GM23248 (cell line): ENCODE data around the gene GABPB1. TPM values are rescaled to one million over a fixed set of nuclear protein-coding genes. Genes with fewer than 3 reads are reported as not detected.

Source experiments
- DNase-seq: peaks from one replicate; pipeline ENCODE4 v3.0.0-alpha.2; 2015
- H2AFZ ChIP-seq: fragments of 200-600 bp; sonication (generic); 2 replicates; pipeline ENCODE4 v1.6.1; 2016; ENCODE audit warnings: antibody characterized with exemption
- H3F3A ChIP-seq: fragments of 200-600 bp; sonication (generic); 2 replicates; pipeline ENCODE4 v1.6.1; 2016; ENCODE audit warnings: mild to moderate bottlenecking, antibody characterized with exemption, mixed run types; ENCODE audit not compliant: insufficient read depth
- H3K27ac ChIP-seq: fragments of 200-600 bp; sonication (generic); 2 replicates; pipeline ENCODE4 v1.5.1; 2016; ENCODE audit warnings: mild to moderate bottlenecking
- H3K27me3 ChIP-seq: fragments of 200-600 bp; sonication (generic); replicated peaks from 2 replicates; pipeline ENCODE4 v1.6.1; 2016; ENCODE audit warnings: mild to moderate bottlenecking; ENCODE audit not compliant: insufficient read depth
- H3K36me3 ChIP-seq: fragments of 200-600 bp; sonication (generic); 2 replicates; pipeline ENCODE4 v1.6.1; 2016; ENCODE audit warnings: low read depth, mild to moderate bottlenecking
- H3K4me1 ChIP-seq: fragments of 200-600 bp; sonication (generic); 2 replicates; pipeline ENCODE4 v1.6.1; 2016; ENCODE audit warnings: mild to moderate bottlenecking; ENCODE audit not compliant: insufficient read depth
- H3K4me2 ChIP-seq: fragments of 200-600 bp; sonication (generic); one replicate; pipeline ENCODE4 v1.6.1; 2016; ENCODE audit warnings: mild to moderate bottlenecking; ENCODE audit not compliant: unreplicated experiment
- H3K4me3 ChIP-seq: fragments of 200-600 bp; sonication (generic); 2 replicates; pipeline ENCODE4 v1.5.1; 2016; ENCODE audit warnings: mild to moderate bottlenecking
- H3K79me2 ChIP-seq: fragments of 200-600 bp; sonication (generic); 2 replicates; pipeline ENCODE4 v1.6.1; 2016; ENCODE audit warnings: mild to moderate bottlenecking; ENCODE audit not compliant: insufficient read depth
- H3K9ac ChIP-seq: fragments of 200-600 bp; sonication (generic); 2 replicates; pipeline ENCODE4 v1.6.1; 2016; ENCODE audit warnings: mild to moderate bottlenecking
- H3K9me2 ChIP-seq: fragments of 200-600 bp; sonication (generic); 2 replicates; pipeline ENCODE4 v1.6.1; 2016; ENCODE audit warnings: mixed run types, mild to moderate bottlenecking, moderate library complexity; ENCODE audit not compliant: insufficient read depth
- H3K9me3 ChIP-seq: fragments of 200-600 bp; sonication (generic); one replicate; pipeline ENCODE4 v1.6.1; 2017; ENCODE audit warnings: low read depth
- H4K20me1 ChIP-seq: fragments of 200-600 bp; sonication (generic); 2 replicates; pipeline ENCODE4 v1.6.0; 2016; ENCODE audit not compliant: insufficient read depth
- EZH2 ChIP-seq: fragments of 200-600 bp; sonication (generic); IDR thresholded peaks from 2 replicates; pipeline ENCODE4 v1.6.1; 2018; ENCODE audit warnings: antibody characterized with exemption, mild to moderate bottlenecking; ENCODE audit not compliant: insufficient read depth, poor library complexity, severe bottlenecking
- EZH2phosphoT487 ChIP-seq: fragments of 200-600 bp; sonication (generic); IDR thresholded peaks from 2 replicates; pipeline ENCODE4 v1.6.1; 2018; ENCODE audit warnings: antibody characterized with exemption, moderate library complexity, mild to moderate bottlenecking, low read depth; ENCODE audit not compliant: insufficient read depth
- WGBS, 2 experiments: methylation state at CpG; one replicate each; pipeline ENCODE4 v1.1.6; 2015 to 2017; ENCODE audit warnings: low lambda C conversion rate in 2 of 2, low coverage in 1 of 2; ENCODE audit errors: missing lambda C conversion rate in 2 of 2; 5-methylcytosine and 5-hydroxymethylcytosine counted together
- in situ Hi-C: fragments of 300-500 bp; cut with MboI; formaldehyde crosslinking; loops from 2 replicates; pipeline ENCODE4 v1.15.0; 2020
- polyA plus RNA-seq: library from polyadenylated mRNA; unstranded; fragments of >200 nt; fragmentation: Nextera tagmentation; extraction: Ambion mirVana; gene quantifications from 2 replicates; pipeline ENCODE4 v1.2.1, GENCODE V29; 2016
- total RNA-seq: library from RNA; depleted of rRNA; stranded (reverse); fragments of >200 nt; shearing (Covaris generic); gene quantifications from 2 replicates; pipeline ENCODE4 v1.2.3, GENCODE V29; 2014

GABPB1 gene
- total and polyA plus RNA-seq, 2 experiments from 2014 or later, result 22.8 to 32.6 TPM

- H3K4me2 ChIP-seq, result no peak overlapping the region
- in situ Hi-C loops, result no loop called here
- peaks cover 32% of the 10 kb centered on the region; the same call in 1 of the 2 replicates for H3K79me2 ChIP-seq
- H3K27ac ChIP-seq, result no peak overlapping the region
- H3F3A ChIP-seq, result no peaks in the 10 kb centered on the region
- no peak for DNase-seq
- no peaks in the 10 kb centered on the region for H3K4me1 ChIP-seq
- TF ChIP-seq EZH2phosphoT487 (no peak), EZH2 (no peak)
- no peak overlapping the region for H3K9ac ChIP-seq
- no peak overlapping the region for H3K4me3 ChIP-seq
- no peaks in the 10 kb centered on the region for H3K27me3 ChIP-seq
- no peaks in the 10 kb centered on the region for H4K20me1 ChIP-seq
- WGBS, 2 experiments, result 99% methylated on average over 4 of the region's 4 CpGs
- no peak overlapping the region for H2AFZ ChIP-seq
- no peaks in the 10 kb centered on the region for H3K36me3 ChIP-seq
- H3K9me3 ChIP-seq, result no peaks in the 10 kb centered on the region
- H3K9me2 ChIP-seq, result no peaks in the 10 kb centered on the region
Measured at GRCh38 chr15:50333229-50333628, 21.8 kb downstream of the GABPB1 start.

- H3K4me2 ChIP-seq, result no peak overlapping the region
- WGBS, 2 experiments, result 100% methylated on average over 1 of the region's 1 CpG
- no peaks in the 10 kb centered on the region for H3F3A ChIP-seq
- in situ Hi-C loops, result no loop called here
- no peaks in the 10 kb centered on the region for H3K9me2 ChIP-seq
- no peaks in the 10 kb centered on the region for H3K9me3 ChIP-seq
- H3K79me2 ChIP-seq, result peaks cover 32% of the 10 kb centered on the region; the same call in 1 of the 2 replicates
- DNase-seq, result peak; percentile 26
- H3K4me1 ChIP-seq, result no peaks in the 10 kb centered on the region
- H3K4me3 ChIP-seq, result no peak overlapping the region
- no peak overlapping the region for H3K9ac ChIP-seq
- no peak overlapping the region for H2AFZ ChIP-seq
- no peak overlapping the region for H3K27ac ChIP-seq
- H3K36me3 ChIP-seq, result no peaks in the 10 kb centered on the region
- TF ChIP-seq EZH2phosphoT487 (no peak), EZH2 (no peak)
- no peaks in the 10 kb centered on the region for H4K20me1 ChIP-seq
- no peaks in the 10 kb centered on the region for H3K27me3 ChIP-seq
Measured at GRCh38 chr15:50330921-50331320, 24.1 kb downstream of the GABPB1 start.

GRCh38 chr15:50328116-50328515 lies 26.9 kb downstream of the GABPB1 start:
- Histone ChIP-seq H3K79me2 (peaks cover 12% of the 10 kb centered on the region; the same call in 1 of the 2 replicates), H3K36me3 (no peaks in the 10 kb centered on the region), H4K20me1 (no peaks in the 10 kb centered on the region), H3K9ac (no peak overlapping the region), H3K27ac (no peak overlapping the region), H3K4me1 (no peaks in the 10 kb centered on the region), H2AFZ (no peak overlapping the region), H3K4me3 (no peak overlapping the region), H3F3A (no peaks in the 10 kb centered on the region), H3K4me2 (no peak overlapping the region), H3K27me3 (no peaks in the 10 kb centered on the region), H3K9me3 (no peaks in the 10 kb centered on the region), H3K9me2 (no peaks in the 10 kb centered on the region)
- WGBS, 2 experiments, result 21 to 27% methylated on average over 3 of the region's 3 CpGs
- TF ChIP-seq EZH2 (no peak), EZH2phosphoT487 (no peak)
- in situ Hi-C loops, result no loop called here
- DNase-seq, result no peak

DNA sequence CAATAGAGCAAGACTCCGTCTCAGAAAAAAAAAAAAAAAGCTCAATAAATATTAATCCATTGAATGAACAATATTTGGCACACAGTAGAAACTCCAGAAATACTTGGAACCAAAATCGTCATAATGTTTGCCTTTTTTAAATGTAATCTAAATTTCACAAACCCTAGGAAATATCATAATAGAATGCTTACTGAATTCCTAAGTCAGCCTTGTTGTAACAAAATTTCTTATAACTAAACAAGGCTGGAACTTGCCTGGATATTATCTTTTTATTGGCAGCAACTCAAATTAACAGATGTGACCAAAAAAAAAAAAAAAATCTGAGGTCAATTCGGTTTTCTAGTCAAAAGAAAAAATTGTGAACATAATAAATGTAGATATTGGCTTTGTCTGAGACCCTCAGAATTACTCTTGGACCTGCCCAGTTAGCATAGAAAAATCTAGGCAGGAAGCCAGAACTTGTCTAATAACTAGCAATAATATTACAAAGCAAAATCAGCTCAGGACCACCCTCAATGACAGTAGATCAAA lies 33.3 kb downstream of the GABPB1 start:
- Histone ChIP-seq H3K27me3 (no peaks in the 10 kb centered on the region), H3K9me2 (no peaks in the 10 kb centered on the region), H3K4me3 (no peak overlapping the region), H3K36me3 (no peaks in the 10 kb centered on the region), H2AFZ (no peak overlapping the region), H4K20me1 (no peaks in the 10 kb centered on the region), H3K27ac (no peak overlapping the region), H3K79me2 (peaks cover 28% of the 10 kb centered on the region; the same call in 1 of the 2 replicates), H3K4me1 (no peaks in the 10 kb centered on the region), H3K9me3 (no peaks in the 10 kb centered on the region), H3K4me2 (no peak overlapping the region), H3F3A (no peaks in the 10 kb centered on the region), H3K9ac (no peak overlapping the region)
- in situ Hi-C loops, result loop anchor here (25.0 kb wide), 1 partner anchor 1084 kb away; no protein-coding TSS in a partner anchor
- no peak for DNase-seq
- TF ChIP-seq EZH2phosphoT487, result no peak
- TF ChIP-seq EZH2, result no peak
- 10 to 17% methylated on average over 3 of the region's 3 CpGs for WGBS, 2 experiments

- no peak for DNase-seq
- Histone ChIP-seq H3K9ac (no peak overlapping the region), H3F3A (no peaks in the 10 kb centered on the region), H3K27ac (no peak overlapping the region), H3K27me3 (no peaks in the 10 kb centered on the region), H3K4me2 (no peak overlapping the region), H2AFZ (no peak overlapping the region), H3K4me3 (no peak overlapping the region), H3K4me1 (no peaks in the 10 kb centered on the region), H3K9me3 (no peaks in the 10 kb centered on the region), H3K79me2 (peaks cover 31% of the 10 kb centered on the region), H3K9me2 (no peaks in the 10 kb centered on the region), H3K36me3 (no peaks in the 10 kb centered on the region), H4K20me1 (no peaks in the 10 kb centered on the region)
- in situ Hi-C loops, result loop anchor here (25.0 kb wide), 1 partner anchor 1083 kb away; no protein-coding TSS in a partner anchor
- TF ChIP-seq EZH2phosphoT487 (no peak), EZH2 (no peak)
Measured at GRCh38 chr15:50320504-50320903, 34.5 kb downstream of the GABPB1 start.
